Skeletal muscle tissue (tissue), 4 donors: ENCODE measurements around the gene BUD23. TPM values are rescaled to one million over a fixed set of nuclear protein-coding genes. Genes with fewer than 3 reads are reported as not detected.

ENCODE experiments used
- H3K27ac ChIP-seq: one replicate; pipeline ENCODE4 v1.7.0; 2013; ENCODE audit warnings: mild to moderate bottlenecking, low read depth, low read length, inconsistent platforms
- H3K27me3 ChIP-seq, 3 donors: one replicate each; pipeline ENCODE4 v1.7.0; 2013; ENCODE audit warnings: low read length in 3 of 3; ENCODE audit not compliant: control insufficient read depth in 3 of 3, insufficient read depth in 3 of 3
- H3K36me3 ChIP-seq, 3 donors: one replicate each; pipeline ENCODE4 v1.7.0; 2013; ENCODE audit warnings: low read length in 3 of 3; ENCODE audit not compliant: control insufficient read depth in 3 of 3, insufficient read depth in 3 of 3
- H3K4me1 ChIP-seq, 3 donors: one replicate each; pipeline ENCODE4 v1.7.0; 2013; ENCODE audit warnings: low read length in 3 of 3, mild to moderate bottlenecking in 3 of 3; ENCODE audit not compliant: control insufficient read depth in 3 of 3, insufficient read depth in 3 of 3
- H3K4me3 ChIP-seq, 3 donors: one replicate each; pipeline ENCODE4 v1.7.0; 2013; ENCODE audit warnings: low read length in 3 of 3
- H3K9ac ChIP-seq, 3 donors: one replicate each; pipeline ENCODE4 v1.7.0; 2013; ENCODE audit warnings: low read length in 3 of 3, mild to moderate bottlenecking in 3 of 3, moderate library complexity in 2 of 3, low read depth in 1 of 3
- H3K9me3 ChIP-seq, 3 donors: one replicate each; pipeline ENCODE4 v1.7.0; 2013; ENCODE audit warnings: low read length in 3 of 3; ENCODE audit not compliant: control insufficient read depth in 3 of 3
- total RNA-seq: library from RNA; depleted of rRNA; stranded (reverse); fragments of >200 nt; gene quantifications from one replicate; pipeline ENCODE4 v1.2.3, GENCODE V29; 2014
- donor health status: Osteomylitis.

The BUD23 gene
- total RNA-seq, 1 donor from 2014 or later: 45.4 TPM

DNA sequence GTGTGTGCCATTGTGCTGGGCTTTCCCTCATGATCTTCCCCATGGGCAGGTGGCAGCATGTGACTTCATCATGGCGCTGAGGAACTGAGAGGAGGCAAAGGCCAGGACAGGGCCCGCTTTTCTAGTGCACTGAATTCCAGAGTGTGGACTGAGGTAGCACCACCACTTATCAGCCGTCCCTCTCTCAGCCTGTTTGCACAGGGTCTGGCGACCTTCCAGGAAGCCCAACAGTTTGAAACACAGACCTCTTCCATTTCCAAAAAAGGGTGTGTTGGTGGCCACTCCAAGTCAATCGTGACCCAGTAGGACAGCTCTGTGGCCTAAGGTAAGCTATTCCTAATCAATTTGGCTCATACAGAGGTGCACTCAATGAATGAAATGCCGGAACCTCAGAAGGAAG, 4.5 kb upstream of the BUD23 start:
- peak overlapping the region in 1 of 3 donors; percentile 16 for H3K9ac ChIP-seq
- no peaks in the 10 kb centered on the region for H3K9me3 ChIP-seq
- H3K4me3 ChIP-seq: no peak overlapping the region
- peaks cover 4 to 7% (median 6%) of the 10 kb centered on the region in 3 donors for H3K36me3 ChIP-seq
- no peaks in the 10 kb centered on the region for H3K27me3 ChIP-seq
- peaks cover 26 to 38% (median 27%) of the 10 kb centered on the region in 3 donors for H3K4me1 ChIP-seq
- H3K27ac ChIP-seq: no peak overlapping the region

DNA sequence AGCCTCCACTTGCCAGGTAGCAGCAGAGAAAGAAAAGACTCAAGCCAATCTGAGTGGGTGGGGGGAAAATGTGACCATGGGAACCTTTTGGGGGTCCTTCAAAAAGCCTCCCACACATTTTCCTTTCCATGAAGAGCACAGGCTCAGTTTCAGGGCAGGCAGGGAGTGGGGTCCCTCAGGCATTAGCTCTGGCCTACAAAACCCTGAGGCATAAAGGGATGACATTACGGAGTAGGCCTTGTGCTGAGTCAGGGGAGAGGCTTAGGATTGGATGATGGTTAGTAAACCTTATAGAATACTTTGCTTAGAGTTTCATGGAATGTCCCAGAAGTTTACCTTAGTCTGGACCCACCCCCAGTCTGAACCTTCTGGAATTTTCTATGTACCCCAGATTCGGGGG, 3.7 kb upstream of the BUD23 start:
- Histone ChIP-seq H3K36me3 (peaks cover 4 to 8% (median 7%) of the 10 kb centered on the region in 3 donors), H3K4me3 (no peak overlapping the region), H3K9me3 (no peaks in the 10 kb centered on the region), H3K27ac (no peak overlapping the region), H3K4me1 (peaks cover 30 to 38% (median 32%) of the 10 kb centered on the region in 3 donors), H3K9ac (peak overlapping the region in 1 of 3 donors; percentile 16), H3K27me3 (no peaks in the 10 kb centered on the region)

- H3K4me1 ChIP-seq: peaks cover 30 to 38% (median 32%) of the 10 kb centered on the region in 3 donors
- H3K27me3 ChIP-seq: no peaks in the 10 kb centered on the region
- peaks cover 4 to 8% (median 7%) of the 10 kb centered on the region in 3 donors for H3K36me3 ChIP-seq
- no peak overlapping the region for H3K9ac ChIP-seq
- no peaks in the 10 kb centered on the region for H3K9me3 ChIP-seq
- no peak overlapping the region for H3K27ac ChIP-seq
- no peak overlapping the region for H3K4me3 ChIP-seq
These were observed 2.9 kb upstream of the BUD23 start for GRCh38 chr7:73680501-73680900.

DNA sequence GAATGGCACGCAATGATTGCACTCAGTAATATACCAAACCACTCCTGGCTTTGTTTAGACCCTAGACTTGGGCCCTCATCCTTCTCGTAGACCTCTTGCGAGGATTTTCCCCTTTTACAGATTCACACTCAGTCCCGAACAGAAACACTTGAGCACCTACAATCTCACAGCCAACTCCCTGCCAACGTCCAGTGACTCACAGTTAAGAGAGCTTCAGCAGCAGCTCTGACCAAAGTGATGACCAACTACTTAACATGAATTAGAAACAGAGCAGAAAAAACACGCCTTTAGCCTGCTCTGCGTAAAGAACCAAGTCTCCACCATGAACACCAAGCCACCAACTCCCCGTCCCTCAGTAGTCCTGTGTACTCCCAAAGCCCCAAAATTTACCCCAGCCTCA, 2.4 kb upstream of the BUD23 start:
- Histone ChIP-seq H3K27ac (no peak overlapping the region), H3K4me1 (peaks cover 30 to 38% (median 32%) of the 10 kb centered on the region in 3 donors), H3K9ac (peak overlapping the region in 2 of 3 donors; percentile 30 to 98)

GRCh38 chr7:73682745-73683055, 697 bp upstream of the BUD23 start:
- peak overlapping the region; percentile 97 to 99 (median 98) for H3K9ac ChIP-seq
- no peaks in the 10 kb centered on the region for H3K9me3 ChIP-seq
- no peaks in the 10 kb centered on the region for H3K27me3 ChIP-seq
- peak overlapping the region; percentile 97 to 99 (median 97) for H3K4me3 ChIP-seq
- H3K4me1 ChIP-seq: peaks cover 30 to 38% (median 32%) of the 10 kb centered on the region in 3 donors
- peak overlapping the region; percentile 86 for H3K27ac ChIP-seq
- peaks cover 17 to 19% (median 18%) of the 10 kb centered on the region in 3 donors for H3K36me3 ChIP-seq

More for the DNA sequence above, 2.4 kb upstream of the BUD23 start:
- no peaks in the 10 kb centered on the region for H3K9me3 ChIP-seq
- H3K27me3 ChIP-seq: no peaks in the 10 kb centered on the region
- peak overlapping the region; percentile 97 to 99 (median 97) for H3K4me3 ChIP-seq
- H3K36me3 ChIP-seq: peaks cover 4 to 8% (median 7%) of the 10 kb centered on the region in 3 donors

DNA sequence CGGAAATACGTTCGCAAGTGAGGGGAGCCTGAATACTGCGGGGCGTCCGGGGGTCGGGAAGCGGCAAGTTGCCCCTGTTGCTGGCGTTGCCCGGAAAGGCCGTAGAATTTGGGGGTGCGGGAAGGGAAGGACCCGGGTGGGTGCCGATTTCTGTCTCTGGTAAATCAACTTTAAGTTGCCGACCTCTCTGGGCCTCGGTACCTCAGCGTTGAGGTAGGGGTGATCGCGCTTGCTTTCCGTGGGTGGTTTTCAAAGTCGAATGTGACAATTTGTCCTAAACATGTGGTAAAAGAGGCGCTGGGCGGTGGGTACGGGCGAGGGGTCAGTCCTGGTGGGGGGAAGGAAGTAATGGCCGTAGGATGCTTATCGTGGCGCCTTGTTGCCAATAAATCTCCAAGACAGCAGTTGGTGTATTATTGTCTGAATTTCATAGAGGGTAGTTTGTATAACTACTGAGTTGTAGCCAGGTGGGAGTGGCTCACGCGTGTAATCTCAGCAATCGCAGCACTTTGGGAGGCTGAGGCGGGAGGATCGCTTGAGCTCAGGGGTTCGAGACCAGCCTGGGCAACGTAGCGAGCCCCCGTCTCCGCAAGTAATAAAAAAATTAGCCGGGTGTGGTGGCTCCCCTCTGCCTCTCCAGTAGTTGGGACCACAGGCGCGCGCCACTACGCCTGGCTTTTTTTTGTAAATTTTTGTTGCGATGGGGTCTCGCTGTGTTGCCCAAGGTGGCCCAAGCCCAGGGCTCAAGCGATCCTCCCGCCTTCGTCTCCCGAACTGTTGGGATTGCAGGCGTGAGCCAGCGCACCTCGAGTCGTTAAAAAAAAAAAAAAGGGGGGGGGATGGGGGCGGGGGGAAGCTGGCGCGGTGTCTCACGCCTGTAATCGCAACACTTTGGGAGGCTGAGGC, 644 bp downstream of the BUD23 start:
- H3K4me3 ChIP-seq: peak overlapping the region; percentile 93 to 99 (median 97)
- H3K36me3 ChIP-seq: peaks cover 18 to 20% (median 19%) of the 10 kb centered on the region in 3 donors
- H3K27ac ChIP-seq: peak overlapping the region; percentile 86
- no peaks in the 10 kb centered on the region for H3K27me3 ChIP-seq
- no peaks in the 10 kb centered on the region for H3K9me3 ChIP-seq
- H3K4me1 ChIP-seq: peaks cover 30 to 36% (median 32%) of the 10 kb centered on the region in 3 donors
- H3K9ac ChIP-seq: peak overlapping the region; percentile 87 to 98 (median 97)

DNA sequence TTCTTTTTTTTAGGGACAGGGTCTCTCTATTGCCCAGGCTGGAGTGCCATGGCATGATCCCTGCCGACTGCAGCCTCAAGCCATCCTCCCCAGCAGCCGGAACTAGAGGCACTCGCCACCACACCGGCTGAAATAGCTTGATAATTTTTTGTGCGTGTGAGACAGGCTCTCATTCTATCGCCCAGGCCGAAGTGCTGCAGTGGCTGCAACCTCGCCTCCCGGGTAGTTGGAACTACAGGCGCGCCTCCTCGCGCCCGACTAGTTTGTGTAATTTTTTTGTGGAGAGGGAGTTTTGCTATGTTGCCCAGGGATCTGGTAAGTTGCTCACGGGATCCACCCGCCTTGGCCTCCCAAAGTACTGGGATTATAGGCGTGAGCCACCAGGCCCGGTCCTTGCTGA, 1.9 kb downstream of the BUD23 start:
- Histone ChIP-seq H3K4me1 (peaks cover 24 to 26% (median 25%) of the 10 kb centered on the region in 3 donors), H3K4me3 (no peak overlapping the region), H3K9ac (no peak overlapping the region), H3K36me3 (peaks cover 25 to 26% (median 25%) of the 10 kb centered on the region in 3 donors), H3K9me3 (no peaks in the 10 kb centered on the region), H3K27me3 (no peaks in the 10 kb centered on the region), H3K27ac (no peak overlapping the region)

- Histone ChIP-seq H3K36me3 (peaks cover 46 to 51% (median 50%) of the 10 kb centered on the region in 3 donors), H3K27me3 (no peaks in the 10 kb centered on the region), H3K9ac (no peak overlapping the region)
These were observed 4.9 kb downstream of the BUD23 start for GRCh38 chr7:73688288-73688687.

DNA sequence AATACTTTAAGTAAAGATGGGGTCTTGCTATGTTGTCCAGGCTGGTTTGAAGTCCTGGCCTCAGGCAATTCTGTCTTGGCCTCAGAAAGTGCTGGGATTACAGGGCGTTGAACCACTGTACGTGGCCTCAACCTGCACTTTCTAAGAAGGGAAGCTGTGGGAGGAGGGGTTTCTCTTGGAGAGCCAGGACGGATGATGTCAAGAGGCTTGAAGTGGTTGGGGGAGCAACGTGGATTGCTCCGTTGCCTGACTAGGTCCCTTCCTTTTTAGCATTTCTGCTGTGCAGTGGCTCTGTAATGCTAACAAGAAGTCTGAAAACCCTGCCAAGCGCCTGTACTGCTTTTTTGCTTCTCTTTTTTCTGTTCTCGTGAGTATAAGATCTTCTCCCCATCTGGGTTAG, 7.2 kb downstream of the BUD23 start:
- Histone ChIP-seq H3K9me3 (no peaks in the 10 kb centered on the region), H3K27ac (no peak overlapping the region), H3K4me1 (no peaks in the 10 kb centered on the region), H3K27me3 (no peaks in the 10 kb centered on the region), H3K4me3 (no peak overlapping the region), H3K9ac (no peak overlapping the region), H3K36me3 (peaks cover 62 to 72% (median 72%) of the 10 kb centered on the region in 3 donors)

More at GRCh38 chr7:73688288-73688687, 4.9 kb downstream of the BUD23 start:
- Histone ChIP-seq H3K9me3 (no peaks in the 10 kb centered on the region), H3K4me3 (no peak overlapping the region), H3K4me1 (peaks cover 0 to 5% (median 4%) of the 10 kb centered on the region in 3 donors), H3K27ac (no peak overlapping the region)

- Histone ChIP-seq H3K4me1 (no peaks in the 10 kb centered on the region), H3K9ac (no peak overlapping the region), H3K27ac (no peak overlapping the region), H3K27me3 (no peaks in the 10 kb centered on the region), H3K36me3 (peaks cover 64 to 72% (median 71%) of the 10 kb centered on the region in 3 donors), H3K9me3 (no peaks in the 10 kb centered on the region), H3K4me3 (no peak overlapping the region)
These were observed 13.0 kb downstream of the BUD23 start for GRCh38 chr7:73696372-73696771.
